Ovary (tissue), 9 donors: ENCODE results near the gene STKLD1. TPM values are rescaled to one million over a fixed set of nuclear protein-coding genes. Genes with fewer than 3 reads are reported as not detected.

Experiments used
- DNase-seq, 5 donors: peaks; one replicate each; pipeline ENCODE4 v3.0.0-alpha.2; 2019 to 2020
- H3K27ac ChIP-seq, 2 donors: fragments of 200-600 bp; one replicate each; pipeline versions ENCODE4 v1.5.1 to v1.8.0; 2019 to 2022
- H3K27me3 ChIP-seq: fragments of 200-600 bp; one replicate; pipeline ENCODE4 v1.8.0; 2022
- H3K36me3 ChIP-seq: fragments of 200-600 bp; sonication (generic); one replicate; pipeline ENCODE4 v1.5.1; 2019
- H3K4me1 ChIP-seq: one replicate; pipeline ENCODE4 v1.8.1; 2013; ENCODE audit warnings: mild to moderate bottlenecking, moderate library complexity; ENCODE audit not compliant: insufficient read depth
- H3K4me3 ChIP-seq: fragments of 200-600 bp; sonication (generic); one replicate; pipeline ENCODE4 v1.5.1; 2017
- H3K9me3 ChIP-seq, 2 donors: fragments of 200-600 bp in 1 of 2; sonication (generic) in 1 of 2; one replicate each; pipeline versions ENCODE4 v1.5.1 to v1.8.1; 2013 to 2019; ENCODE audit warnings: mild to moderate bottlenecking in 1 of 2, moderate library complexity in 1 of 2
- EP300 ChIP-seq: sonication (generic); formaldehyde crosslinking; IDR thresholded peaks from one replicate; pipeline ENCODE4 v1.6.1; 2017; ENCODE audit warnings: antibody characterized with exemption
- POLR2A ChIP-seq: fragments of 450-650 bp; IDR thresholded peaks from one replicate; pipeline ENCODE4 v1.6.1; 2017; ENCODE audit warnings: antibody characterized with exemption, mild to moderate bottlenecking, moderate library complexity
- WGBS, 3 donors: extraction: QIAGEN DNeasy Blood & Tissue Kit in 1 of 3; methylation state at CpG; one replicate each; pipeline versions ENCODE4 v1.1.5 to v1.1.7; 2013 to 2017; 5-methylcytosine and 5-hydroxymethylcytosine counted together
- intact Hi-C, 4 donors: fragments of 100-400 bp; cut with DNase I; formaldehyde crosslinking; loops; one replicate each; pipeline versions ENCODE4 v1.11.0 to v1.15.1; 2022 to 2023
- polyA plus RNA-seq, 2 donors: library from polyadenylated mRNA; stranded (reverse); fragments of 200-250 nt in 1 of 2; fragments of 350-450 nt in 1 of 2; fragmentation: Illumina TruSeq in 1 of 2; extraction: RNeasy Lipid Tissue Mini Kit (QIAGEN cat#74804) in 1 of 2; gene quantifications; one replicate each; pipeline ENCODE4 v1.2.3, GENCODE V29; 2013 to 2014
- total RNA-seq, 7 donors: library from RNA; depleted of rRNA in 2 of 7; stranded (reverse); fragments of >200 nt in 2 of 7; fragmentation: NEBNext Ultra II Directional in 3 of 7; extraction: Animal tissue kit (Norgen Biotek cat#: 25700) in 3 of 7; gene quantifications; one replicate each; pipeline versions ENCODE4 v1.1.0 to v1.2.4, GENCODE V29; 2016 to 2023
- TF ChIP-seq, protein P1 (sequence below), 3 donors: fragments of 450-650 bp in 2 of 3; fragments of 200-600 bp in 1 of 3; IDR thresholded peaks; one replicate each; pipeline versions ENCODE4 v1.5.1 to v1.8.0; 2016 to 2022; ENCODE audit warnings: antibody characterized with exemption in 3 of 3, mild to moderate bottlenecking in 1 of 3
- donor health status: DM: no; HTN: no; CAD: no; lungs with moderate emphysema.
- donor health status: DM: no; HTN: no; CAD: no.
- donor health status: Bipolar disorder and iron deficiency.
- donor health status: DM: yes; HTN: yes; CAD: no.
- donor health status: DM: no; HTN: no; CAD: no.
- donor health status: DM: yes; HTN: yes; CAD: no.

STKLD1 gene
- total and polyA plus RNA-seq, 9 donors: 0.48 to 2.3 (median 1.3) TPM

GRCh38 chr9:133443248-133443647, 67.1 kb downstream of the STKLD1 start:
- no peaks in the 10 kb centered on the region for H3K36me3 ChIP-seq
- no peak overlapping the region for H3K4me3 ChIP-seq
- H3K27me3 ChIP-seq: no peaks in the 10 kb centered on the region
- TF ChIP-seq, protein P1, sequence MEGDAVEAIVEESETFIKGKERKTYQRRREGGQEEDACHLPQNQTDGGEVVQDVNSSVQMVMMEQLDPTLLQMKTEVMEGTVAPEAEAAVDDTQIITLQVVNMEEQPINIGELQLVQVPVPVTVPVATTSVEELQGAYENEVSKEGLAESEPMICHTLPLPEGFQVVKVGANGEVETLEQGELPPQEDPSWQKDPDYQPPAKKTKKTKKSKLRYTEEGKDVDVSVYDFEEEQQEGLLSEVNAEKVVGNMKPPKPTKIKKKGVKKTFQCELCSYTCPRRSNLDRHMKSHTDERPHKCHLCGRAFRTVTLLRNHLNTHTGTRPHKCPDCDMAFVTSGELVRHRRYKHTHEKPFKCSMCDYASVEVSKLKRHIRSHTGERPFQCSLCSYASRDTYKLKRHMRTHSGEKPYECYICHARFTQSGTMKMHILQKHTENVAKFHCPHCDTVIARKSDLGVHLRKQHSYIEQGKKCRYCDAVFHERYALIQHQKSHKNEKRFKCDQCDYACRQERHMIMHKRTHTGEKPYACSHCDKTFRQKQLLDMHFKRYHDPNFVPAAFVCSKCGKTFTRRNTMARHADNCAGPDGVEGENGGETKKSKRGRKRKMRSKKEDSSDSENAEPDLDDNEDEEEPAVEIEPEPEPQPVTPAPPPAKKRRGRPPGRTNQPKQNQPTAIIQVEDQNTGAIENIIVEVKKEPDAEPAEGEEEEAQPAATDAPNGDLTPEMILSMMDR (IDR thresholded peaks at IDR 0.05): no peak
- 85 to 93% (median 89%) methylated on average over 5 to 15 of the region's 15 CpGs for WGBS, 3 donors
- H3K9me3 ChIP-seq: no peaks in the 10 kb centered on the region
- DNase-seq: no peak
- no peaks in the 10 kb centered on the region for H3K4me1 ChIP-seq
- H3K27ac ChIP-seq: no peak overlapping the region
- intact Hi-C loops: no loop called here

- no peak for TF ChIP-seq EP300
- TF ChIP-seq POLR2A: no peak
- TF ChIP-seq, protein P1 (IDR thresholded peaks at IDR 0.05): no peak
- intact Hi-C loops: no loop called here
Observed at GRCh38 chr9:133443982-133444381, 67.8 kb downstream of the STKLD1 start.

DNA sequence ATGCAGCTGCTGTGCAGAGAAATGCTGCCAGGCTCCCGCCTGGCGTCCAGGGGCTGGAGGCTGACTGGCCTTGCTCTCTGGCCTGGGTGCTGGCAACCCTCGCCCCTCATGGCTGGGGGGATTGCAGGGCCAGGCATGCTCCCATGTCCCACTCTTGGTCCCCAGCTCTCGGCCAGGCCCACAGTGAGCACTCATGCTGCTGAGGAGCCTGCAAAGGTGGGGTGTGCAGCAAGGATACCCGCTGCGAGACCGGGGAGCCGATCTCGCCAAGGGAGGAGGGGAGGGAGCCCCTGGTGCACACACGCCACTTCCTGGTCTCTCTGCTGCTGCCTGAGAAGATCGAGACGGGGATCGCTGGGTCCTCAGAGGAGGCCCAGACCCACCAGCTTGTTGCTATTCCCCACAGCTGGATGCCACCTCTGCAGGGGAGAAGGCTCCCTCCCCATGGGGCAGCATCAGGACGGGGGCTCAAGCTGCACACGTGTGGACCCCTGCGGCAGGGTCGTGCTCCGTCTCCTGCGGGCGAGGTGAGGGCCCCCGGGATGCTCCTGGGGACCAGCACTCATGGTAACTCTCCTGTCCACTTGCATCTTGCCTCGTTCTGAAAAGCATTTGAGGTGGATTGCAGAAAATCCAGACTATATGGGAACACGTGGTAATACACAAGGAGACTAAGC, 69.3 kb downstream of the STKLD1 start:
- no peaks in the 10 kb centered on the region for H3K9me3 ChIP-seq
- no peaks in the 10 kb centered on the region for H3K36me3 ChIP-seq
- WGBS, 3 donors: 74 to 85% (median 82%) methylated on average over 20 to 23 of the region's 23 CpGs
- H3K27me3 ChIP-seq: no peaks in the 10 kb centered on the region
- H3K4me1 ChIP-seq: no peaks in the 10 kb centered on the region
- H3K27ac ChIP-seq: no peak overlapping the region
- DNase-seq: no peak
- intact Hi-C loops: no loop called here
- H3K4me3 ChIP-seq: no peak overlapping the region
- TF ChIP-seq, protein P1 (IDR thresholded peaks at IDR 0.05): no peak
- no peak for TF ChIP-seq POLR2A
- TF ChIP-seq EP300: no peak

More at GRCh38 chr9:133443982-133444381, 67.8 kb downstream of the STKLD1 start:
- Histone ChIP-seq H3K27me3 (no peaks in the 10 kb centered on the region), H3K36me3 (no peaks in the 10 kb centered on the region), H3K4me3 (no peak overlapping the region), H3K9me3 (no peaks in the 10 kb centered on the region), H3K27ac (no peak overlapping the region), H3K4me1 (no peaks in the 10 kb centered on the region)
- WGBS, 3 donors: 80 to 87% (median 86%) methylated on average over 8 of the region's 8 CpGs
- DNase-seq: no peak

DNA sequence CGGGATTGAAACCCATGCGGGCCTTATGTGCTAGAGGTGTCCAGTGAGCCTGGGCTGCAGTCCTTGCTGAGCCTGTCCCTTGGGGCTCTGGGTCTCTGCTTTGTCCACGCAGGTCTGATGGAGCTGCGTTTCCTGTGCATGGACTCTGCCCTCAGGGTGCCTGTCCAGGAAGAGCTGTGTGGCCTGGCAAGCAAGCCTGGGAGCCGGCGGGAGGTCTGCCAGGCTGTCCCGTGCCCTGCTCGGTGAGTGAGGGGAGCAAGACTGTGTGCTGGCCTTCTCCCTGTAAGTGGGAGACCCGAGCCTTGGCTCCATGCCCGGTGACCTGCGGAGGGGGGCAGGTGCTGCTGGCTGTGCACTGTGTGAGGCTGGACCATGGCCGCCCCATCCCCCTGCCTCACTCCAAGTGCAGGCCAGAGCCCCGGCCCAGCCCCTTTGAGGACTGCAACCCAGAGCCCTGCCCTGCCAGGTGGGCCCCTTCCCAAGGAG, 72.4 kb downstream of the STKLD1 start:
- no peaks in the 10 kb centered on the region for H3K9me3 ChIP-seq
- H3K4me3 ChIP-seq: no peak overlapping the region
- H3K4me1 ChIP-seq: no peaks in the 10 kb centered on the region
- no peak for DNase-seq
- no peak for TF ChIP-seq EP300
- TF ChIP-seq, protein P1 (IDR thresholded peaks at IDR 0.05): no peak
- H3K27me3 ChIP-seq: no peaks in the 10 kb centered on the region
- intact Hi-C loops: no loop called here
- H3K36me3 ChIP-seq: no peaks in the 10 kb centered on the region
- no peak overlapping the region for H3K27ac ChIP-seq
- 56 to 66% (median 62%) methylated on average over 10 to 13 of the region's 13 CpGs for WGBS, 3 donors
